H9 (cell line): ENCODE results near the gene FRAT1. TPM values are rescaled to one million over a fixed set of nuclear protein-coding genes. Genes with fewer than 3 reads are reported as not detected.
A peak's percentile ranks its signal among the peaks of the same experiment; 100 is the strongest.

ENCODE experiments used
- DNase-seq: peaks from one replicate; pipeline ENCODE4 v3.0.0-alpha.2; 2017
- H2AFZ ChIP-seq: one replicate; pipeline ENCODE4 v1.6.1; 2013; ENCODE audit warnings: mild to moderate bottlenecking, low read length, control low read depth, moderate library complexity
- H2AK5ac ChIP-seq: 2 replicates; pipeline ENCODE4 v1.6.1; 2013; ENCODE audit warnings: low read length, control low read depth, mixed read lengths; ENCODE audit not compliant: insufficient read length
- H2BK120ac ChIP-seq: one replicate; pipeline ENCODE4 v1.6.1; 2013; ENCODE audit warnings: low read depth, mild to moderate bottlenecking, low read length, control low read depth, inconsistent platforms; ENCODE audit not compliant: poor library complexity, severe bottlenecking
- H2BK12ac ChIP-seq: 2 replicates; pipeline ENCODE4 v1.6.1; 2013; ENCODE audit warnings: low read length, control low read depth, mixed read lengths, low read depth; ENCODE audit not compliant: insufficient read length
- H2BK15ac ChIP-seq: 2 replicates; pipeline ENCODE4 v1.6.1; 2013; ENCODE audit warnings: low read depth, low read length, control low read depth
- H2BK20ac ChIP-seq: one replicate; pipeline ENCODE4 v1.6.1; 2013; ENCODE audit warnings: low read depth, mild to moderate bottlenecking, low read length, control low read depth, inconsistent platforms; ENCODE audit not compliant: poor library complexity, severe bottlenecking
- H2BK5ac ChIP-seq: 2 replicates; pipeline ENCODE4 v1.6.1; 2013; ENCODE audit warnings: low read length, control low read depth, mixed read lengths; ENCODE audit not compliant: insufficient read length
- H3K14ac ChIP-seq: 2 replicates; pipeline ENCODE4 v1.6.1; 2013; ENCODE audit warnings: low read length, control low read depth; ENCODE audit not compliant: insufficient read depth
- H3K18ac ChIP-seq: 2 replicates; pipeline ENCODE4 v1.6.1; 2013; ENCODE audit warnings: low read depth, mild to moderate bottlenecking, mixed read lengths, low read length, control low read depth; ENCODE audit not compliant: insufficient read length
- H3K23ac ChIP-seq: 2 replicates; pipeline ENCODE4 v1.6.1; 2013; ENCODE audit warnings: low read length, control low read depth, mixed read lengths, low read depth; ENCODE audit not compliant: insufficient read length
- H3K23me2 ChIP-seq: 2 replicates; pipeline ENCODE4 v1.6.1; 2013; ENCODE audit warnings: low read depth, mild to moderate bottlenecking, mixed read lengths, low read length, control low read depth; ENCODE audit not compliant: insufficient read length, poor library complexity, severe bottlenecking
- H3K27ac ChIP-seq: 2 replicates; pipeline ENCODE4 v1.5.1; 2013; ENCODE audit warnings: low read length, control low read depth, mixed read lengths, low read depth; ENCODE audit not compliant: insufficient read length
- H3K27me3 ChIP-seq: 2 replicates; pipeline ENCODE4 v1.6.1; 2013; ENCODE audit warnings: low read length, control low read depth, inconsistent platforms; ENCODE audit not compliant: insufficient read depth
- H3K4ac ChIP-seq: 2 replicates; pipeline ENCODE4 v1.6.1; 2013; ENCODE audit warnings: low read depth, mild to moderate bottlenecking, control low read depth, inconsistent platforms, low read length, moderate library complexity
- H3K4me1 ChIP-seq: 2 replicates; pipeline ENCODE4 v1.6.1; 2013; ENCODE audit warnings: low read length, control low read depth, inconsistent platforms; ENCODE audit not compliant: insufficient read depth
- H3K4me2 ChIP-seq: 2 replicates; pipeline ENCODE4 v1.6.1; 2013; ENCODE audit warnings: low read length, control low read depth, mixed read lengths; ENCODE audit not compliant: insufficient read length, insufficient read depth
- H3K56ac ChIP-seq: 2 replicates; pipeline ENCODE4 v1.6.1; 2013; ENCODE audit warnings: low read depth, mild to moderate bottlenecking, mixed read lengths, low read length, control low read depth; ENCODE audit not compliant: insufficient read length
- H3K79me1 ChIP-seq: 2 replicates; pipeline ENCODE4 v1.6.1; 2013; ENCODE audit warnings: low read depth, mild to moderate bottlenecking, moderate library complexity, low read length, control low read depth, inconsistent platforms; ENCODE audit not compliant: insufficient read depth, poor library complexity, severe bottlenecking
- H3K79me2 ChIP-seq: 2 replicates; pipeline ENCODE4 v1.6.1; 2013; ENCODE audit warnings: low read length, control low read depth, inconsistent platforms; ENCODE audit not compliant: insufficient read depth
- H3K9ac ChIP-seq: 2 replicates; pipeline ENCODE4 v1.6.1; 2013; ENCODE audit warnings: low read length, control low read depth, mixed read lengths; ENCODE audit not compliant: insufficient read length; ENCODE audit errors: extremely low read depth
- H3K9me3 ChIP-seq: one replicate; pipeline ENCODE4 v1.6.1; 2013; ENCODE audit warnings: low read depth, low read length, inconsistent platforms; ENCODE audit not compliant: control insufficient read depth
- H3T11ph ChIP-seq: one replicate; pipeline ENCODE4 v1.6.1; 2013; ENCODE audit warnings: mild to moderate bottlenecking, low read length, control low read depth, inconsistent platforms
- H4K20me1 ChIP-seq: one replicate; pipeline ENCODE4 v1.6.1; 2013; ENCODE audit not compliant: control insufficient read depth, insufficient read length, insufficient read depth
- H4K5ac ChIP-seq: 2 replicates; pipeline ENCODE4 v1.6.1; 2013; ENCODE audit warnings: low read depth, mild to moderate bottlenecking, mixed read lengths, low read length, control low read depth; ENCODE audit not compliant: insufficient read length
- H4K8ac ChIP-seq: replicated peaks from 2 replicates; pipeline ENCODE4 v1.6.1; 2013; ENCODE audit warnings: low read length, control low read depth, mixed read lengths, low read depth; ENCODE audit not compliant: insufficient read length
- H4K91ac ChIP-seq: 2 replicates; pipeline ENCODE4 v1.6.1; 2013; ENCODE audit warnings: low read depth, mild to moderate bottlenecking, moderate library complexity, mixed read lengths, low read length, control low read depth; ENCODE audit not compliant: insufficient read length
- H3K27ac Mint-ChIP-seq, 3 experiments: 2 replicates in 2 of 3; 3 replicates in 1 of 3; pipeline ENCODE4 v1.8.0; 2020 to 2021; ENCODE audit warnings: mixed read lengths in 3 of 3, mild to moderate bottlenecking in 1 of 3, moderate library complexity in 1 of 3
- H3K27me3 Mint-ChIP-seq: 2 replicates; pipeline ENCODE4 v1.8.0; 2021; ENCODE audit warnings: low read depth, mild to moderate bottlenecking, moderate library complexity, mixed read lengths
- H3K36me3 Mint-ChIP-seq, 3 experiments: 2 replicates in 2 of 3; 3 replicates in 1 of 3; pipeline ENCODE4 v1.8.0; 2020 to 2021; ENCODE audit warnings: low read depth in 3 of 3, mixed read lengths in 3 of 3; ENCODE audit not compliant: insufficient read depth in 1 of 3
- H3K4me1 Mint-ChIP-seq, 2 experiments: 2 replicates each; pipeline ENCODE4 v1.8.0; 2020; ENCODE audit warnings: mixed read lengths in 2 of 2
- H3K4me3 Mint-ChIP-seq, 2 experiments: 2 replicates in 1 of 2; 3 replicates in 1 of 2; pipeline ENCODE4 v1.8.0; 2020 to 2021; ENCODE audit warnings: mild to moderate bottlenecking in 2 of 2, mixed read lengths in 2 of 2, moderate library complexity in 1 of 2
- H3K9me3 Mint-ChIP-seq, 2 experiments: 2 replicates in 1 of 2; 3 replicates in 1 of 2; pipeline ENCODE4 v1.8.0; 2020; ENCODE audit warnings: mild to moderate bottlenecking in 2 of 2, mixed read lengths in 2 of 2, moderate library complexity in 1 of 2
- CTCF ChIP-seq: fragments of 200-600 bp; sonication (generic); conservative IDR thresholded peaks from 3 replicates; pipeline ENCODE4 v1.8.0; 2021; ENCODE audit warnings: antibody characterized with exemption, mild to moderate bottlenecking
- WGBS: extraction: QIAGEN DNeasy Blood & Tissue Kit; methylation state at CpG from one replicate; pipeline ENCODE4 v1.1.7; 2013; ENCODE audit warnings: missing lambda C conversion rate, low lambda C conversion rate, mixed read lengths; ENCODE audit not compliant: insufficient read length; ENCODE audit errors: extremely low coverage; 5-methylcytosine and 5-hydroxymethylcytosine counted together
- total RNA-seq: library from RNA; stranded (reverse); gene quantifications from 2 replicates; pipeline ENCODE4 v1.2.1, GENCODE V29; 2021

The FRAT1 gene
- total RNA-seq, 1 experiment from 2014 or later: 7.3 TPM

GRCh38 chr10:97334370-97335175, 15.5 kb downstream of the FRAT1 start, which contains the start of gene FRAT2:
Gene FRAT2, minus strand, starts transcription at chr10:97334729. Its CDS starts 157 bp downstream, at chr10:97334572.
- Histone ChIP-seq H4K5ac (no peak within 1 kb of the TSS), H3K79me1 (peaks cover 4% of the 10 kb centered on the region), H2BK120ac (no peak within 1 kb of the TSS), H3K27me3 (no peaks in the 10 kb centered on the region), H3K79me2 (peaks cover 11% of the 10 kb centered on the region; the same call in 1 of the 2 replicates), H2BK15ac (no peak within 1 kb of the TSS), H2AK5ac (no peak within 1 kb of the TSS), H3K14ac (peak within 1 kb of the TSS; percentile 99), H2BK20ac (no peak within 1 kb of the TSS), H2BK12ac (no peak within 1 kb of the TSS), H3K18ac (peak within 1 kb of the TSS; percentile 97), H3K27ac (no peak within 1 kb of the TSS), H4K20me1 (peaks cover 3% of the 10 kb centered on the region), H4K8ac (no peak within 1 kb of the TSS), H2BK5ac (no peak within 1 kb of the TSS), H3K56ac (no peak within 1 kb of the TSS), H3K4me2 (peak within 1 kb of the TSS; percentile 80), H3K23me2 (peaks cover 20% of the 10 kb centered on the region), H3K9ac (peak within 1 kb of the TSS; percentile 77), H3T11ph (no peak within 1 kb of the TSS), H3K23ac (no peak within 1 kb of the TSS), H3K4ac (no peak within 1 kb of the TSS; the same call in 1 of the 2 replicates), H3K4me1 (peaks cover 15% of the 10 kb centered on the region), H3K9me3 (no peaks in the 10 kb centered on the region), H2AFZ (no peak within 1 kb of the TSS), H4K91ac (no peak within 1 kb of the TSS)
- peak; percentile 92 for DNase-seq
- H3K4me1 Mint-ChIP-seq: peaks cover 59 to 65% of the 10 kb centered on the region in 2 experiments
- peaks cover 2 to 3% of the 10 kb centered on the region in 2 experiments; a peak in 1 of 5 replicates for H3K9me3 Mint-ChIP-seq
- peak within 1 kb of the TSS; percentile 95 to 96 for H3K4me3 Mint-ChIP-seq
- no CpG with 5 or more reads among the region's 103 CpGs for WGBS
- no peak for TF ChIP-seq CTCF
- H3K36me3 Mint-ChIP-seq: peaks cover 10 to 44% (median 37%) of the 10 kb centered on the region in 3 experiments
- H3K27ac Mint-ChIP-seq: peak within 1 kb of the TSS; percentile 78 to 98 (median 92)
- H3K27me3 Mint-ChIP-seq: no peaks in the 10 kb centered on the region; the same call in 1 of the 2 replicates
